C4-2B (cell line): ENCODE results near the gene ARMC10.

Experiments
- ZFX ChIP-seq: fragments of 450-650 bp; IDR thresholded peaks from 2 replicates; pipeline ENCODE4 v1.6.1; 2017
- TF ChIP-seq, protein P1 (sequence below): fragments of 450-650 bp; conservative IDR thresholded peaks from 2 replicates; pipeline ENCODE4 v1.5.1; 2017; ENCODE audit warnings: mild to moderate bottlenecking

DNA sequence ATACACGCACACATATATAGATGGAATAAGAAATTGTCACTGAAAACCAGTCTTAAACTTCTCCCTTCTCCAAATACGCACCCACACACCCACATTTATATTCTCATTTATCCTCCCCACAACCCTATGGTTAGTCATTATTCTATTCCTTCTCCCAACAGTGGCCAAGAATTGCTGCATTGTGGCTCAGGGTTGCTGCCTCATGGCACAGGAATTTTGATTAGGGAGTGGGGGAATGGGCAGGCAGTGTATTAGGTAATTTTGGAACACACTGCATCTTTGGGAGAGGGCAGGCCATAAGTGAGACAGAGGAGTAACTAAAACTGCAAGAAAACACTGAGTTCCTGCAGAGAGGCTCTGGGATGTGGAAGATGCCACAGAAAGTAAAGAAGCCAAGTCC, 38.2 kb downstream of the ARMC10 start:
- TF ChIP-seq, protein P1, sequence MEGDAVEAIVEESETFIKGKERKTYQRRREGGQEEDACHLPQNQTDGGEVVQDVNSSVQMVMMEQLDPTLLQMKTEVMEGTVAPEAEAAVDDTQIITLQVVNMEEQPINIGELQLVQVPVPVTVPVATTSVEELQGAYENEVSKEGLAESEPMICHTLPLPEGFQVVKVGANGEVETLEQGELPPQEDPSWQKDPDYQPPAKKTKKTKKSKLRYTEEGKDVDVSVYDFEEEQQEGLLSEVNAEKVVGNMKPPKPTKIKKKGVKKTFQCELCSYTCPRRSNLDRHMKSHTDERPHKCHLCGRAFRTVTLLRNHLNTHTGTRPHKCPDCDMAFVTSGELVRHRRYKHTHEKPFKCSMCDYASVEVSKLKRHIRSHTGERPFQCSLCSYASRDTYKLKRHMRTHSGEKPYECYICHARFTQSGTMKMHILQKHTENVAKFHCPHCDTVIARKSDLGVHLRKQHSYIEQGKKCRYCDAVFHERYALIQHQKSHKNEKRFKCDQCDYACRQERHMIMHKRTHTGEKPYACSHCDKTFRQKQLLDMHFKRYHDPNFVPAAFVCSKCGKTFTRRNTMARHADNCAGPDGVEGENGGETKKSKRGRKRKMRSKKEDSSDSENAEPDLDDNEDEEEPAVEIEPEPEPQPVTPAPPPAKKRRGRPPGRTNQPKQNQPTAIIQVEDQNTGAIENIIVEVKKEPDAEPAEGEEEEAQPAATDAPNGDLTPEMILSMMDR, result no peak
- TF ChIP-seq ZFX, result no peak
